Gastrocnemius medialis (tissue), 4 donors: ENCODE results near the gene DAGLB. TPM values are rescaled to one million over a fixed set of nuclear protein-coding genes. Genes with fewer than 3 reads are reported as not detected.
"Not testable (repeated sequence)": the region's sequence is repeated elsewhere in the genome, so short reads cannot be mapped to it uniquely, and the experiment has no call there.

Source experiments
- ATAC-seq, 2 donors: fragments of 150-250 bp; one replicate each; pipeline ENCODE4 v1.9.1; 2016
- DNase-seq, 2 donors: peaks; one replicate each; pipeline ENCODE4 v3.0.0-alpha.2; 2019
- H3K27ac ChIP-seq, 4 donors: fragments of 200-600 bp; sonication (generic); 1 replicate in 1 of 4; 2 replicates in 3 of 4; pipeline ENCODE4 v1.5.1; 2016 to 2018; ENCODE audit warnings: mild to moderate bottlenecking in 2 of 4, moderate library complexity in 1 of 4
- H3K27me3 ChIP-seq, 3 donors: fragments of 200-600 bp; sonication (generic) in 2 of 3; 1 replicate in 1 of 3; 2 replicates in 2 of 3; pipeline versions ENCODE4 v1.5.1 to v1.6.0; 2016 to 2019; ENCODE audit warnings: mild to moderate bottlenecking in 1 of 3, moderate library complexity in 1 of 3
- H3K36me3 ChIP-seq, 2 donors: fragments of 200-600 bp; sonication (generic) in 1 of 2; one replicate each; pipeline ENCODE4 v1.5.1; 2017 to 2018
- H3K4me1 ChIP-seq, 2 donors: fragments of 200-600 bp; sonication (generic) in 1 of 2; one replicate each; pipeline ENCODE4 v1.5.1; 2016 to 2017; ENCODE audit warnings: mild to moderate bottlenecking in 2 of 2
- H3K4me3 ChIP-seq, 4 donors: fragments of 200-600 bp; sonication (generic) in 3 of 4; 1 replicate in 1 of 4; 2 replicates in 3 of 4; pipeline ENCODE4 v1.5.1; 2016 to 2019; ENCODE audit warnings: mild to moderate bottlenecking in 2 of 4
- H3K9me3 ChIP-seq, 3 donors: fragments of 200-600 bp; sonication (generic) in 2 of 3; 1 replicate in 1 of 3; 2 replicates in 2 of 3; pipeline ENCODE4 v1.5.1; 2016 to 2019
- CTCF ChIP-seq, 5 experiments: fragments of 450-650 bp in 3 of 5; fragments of 200-600 bp in 2 of 5; sonication (generic) in 2 of 5; IDR thresholded peaks in 4 of 5; conservative IDR thresholded peaks in 1 of 5; 1 replicate in 4 of 5; 2 replicates in 1 of 5; pipeline ENCODE4 v1.5.1; 2016 to 2019; ENCODE audit warnings: antibody characterized with exemption in 5 of 5, mild to moderate bottlenecking in 3 of 5, moderate library complexity in 3 of 5
- POLR2A ChIP-seq, 2 donors: fragments of 450-650 bp; IDR thresholded peaks; one replicate each; pipeline ENCODE4 v1.6.1; 2017; ENCODE audit warnings: antibody characterized with exemption in 2 of 2, mild to moderate bottlenecking in 2 of 2, moderate library complexity in 2 of 2
- in situ Hi-C, 4 donors: fragments of 200-750 bp; cut with MboI; loops; one replicate each; pipeline versions ENCODE4 v1.15.0 to v1.8.0; 2017; ENCODE audit warnings: low sequenced_read_pairs in 4 of 4
- intact Hi-C: fragments of 100-400 bp; cut with DNase I; formaldehyde crosslinking; loops from one replicate; pipeline ENCODE4 v1.15.1; 2023; ENCODE audit warnings: low total_unique reads
- total RNA-seq, 4 donors: library from RNA; depleted of rRNA; stranded (reverse); fragments of >200 nt; gene quantifications; one replicate each; pipeline versions ENCODE4 v1.1.0 to v1.2.3, GENCODE V29; 2016

The DAGLB gene
- total RNA-seq, 4 donors from 2014 or later, result 11.7 to 24.0 (median 16.1) TPM

DNA sequence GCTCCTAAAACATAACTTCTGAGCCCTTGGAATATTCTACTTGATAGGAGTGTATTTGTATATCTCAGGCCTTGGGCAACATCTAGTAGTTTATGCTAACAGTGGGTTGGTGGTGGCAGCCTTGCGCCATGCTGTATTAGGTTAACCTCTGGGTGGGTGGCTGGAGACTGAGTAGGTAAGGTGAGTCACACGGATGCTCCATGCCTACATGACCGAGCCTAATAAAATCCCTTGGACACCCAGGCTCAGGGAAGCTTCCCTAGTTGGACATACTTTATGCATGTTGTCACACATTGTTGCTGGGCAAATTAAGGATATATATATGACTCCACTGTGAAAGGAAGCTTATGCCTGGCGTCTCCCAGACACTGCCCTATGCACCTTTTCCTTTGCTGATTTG is 6.0 kb upstream of the DAGLB start:
- H3K9me3 ChIP-seq, result no peaks in the 10 kb centered on the region
- ATAC-seq, result no peak
- in situ Hi-C loops, result no loop called here

DNA sequence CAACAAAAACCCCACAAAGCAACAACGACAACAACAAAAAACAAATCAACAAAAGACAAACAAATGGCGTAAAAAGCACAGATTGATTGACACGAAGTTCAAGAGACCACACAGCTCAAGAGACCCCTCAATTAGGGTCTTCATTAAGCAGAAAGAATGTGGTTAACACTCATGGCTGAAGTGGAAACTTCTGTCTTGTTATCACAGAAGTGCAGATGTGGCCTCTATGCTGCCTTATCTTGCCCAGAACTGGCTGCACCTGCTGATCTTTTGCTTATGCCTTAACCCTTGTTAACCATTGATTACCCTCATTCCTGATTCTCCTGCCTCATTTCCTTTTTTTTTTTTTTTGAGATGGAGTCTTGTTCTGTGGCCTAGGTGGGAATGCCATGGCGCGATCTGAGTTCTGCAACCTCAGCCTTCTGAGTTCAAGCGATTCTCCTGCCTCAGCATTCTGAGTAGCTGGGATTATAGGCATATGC is 3.5 kb upstream of the DAGLB start:
- H3K36me3 ChIP-seq, result no peaks in the 10 kb centered on the region
- in situ Hi-C loops, result no loop called here
- no peak overlapping the region for H3K27ac ChIP-seq
- peaks cover 7 to 8% of the 10 kb centered on the region in 2 donors for H3K4me1 ChIP-seq
- no peak for TF ChIP-seq POLR2A (IDR thresholded peaks at IDR 0.05)
- TF ChIP-seq CTCF (IDR thresholded peaks at IDR 0.05 in 4 of 5, conservative IDR thresholded peaks at IDR 0.05 in 1 of 5), result no peak
- H3K9me3 ChIP-seq, result no peaks in the 10 kb centered on the region
- no peaks in the 10 kb centered on the region for H3K27me3 ChIP-seq
- DNase-seq, result no peak
- no peak overlapping the region for H3K4me3 ChIP-seq
- no peak for ATAC-seq
- intact Hi-C loops, result no loop called here

More for the DNA sequence above, 6.0 kb upstream of the DAGLB start:
- no peaks in the 10 kb centered on the region for H3K4me1 ChIP-seq
- H3K27ac ChIP-seq, result no peak overlapping the region
- H3K27me3 ChIP-seq, result no peaks in the 10 kb centered on the region
- DNase-seq, result no peak
- TF ChIP-seq POLR2A (IDR thresholded peaks at IDR 0.05) (no peak), CTCF (IDR thresholded peaks at IDR 0.05 in 4 of 5, conservative IDR thresholded peaks at IDR 0.05 in 1 of 5) (no peak)
- no peaks in the 10 kb centered on the region for H3K36me3 ChIP-seq
- no peak overlapping the region for H3K4me3 ChIP-seq
- intact Hi-C loops, result no loop called here

GRCh38 chr7:6450591-6450990 is 2.8 kb upstream of the DAGLB start:
- H3K36me3 ChIP-seq, ATAC-seq, H3K4me3 ChIP-seq, in situ Hi-C loops, H3K27me3 ChIP-seq, DNase-seq, H3K9me3 ChIP-seq, H3K27ac ChIP-seq, intact Hi-C loops: not testable (repeated sequence)
- H3K4me1 ChIP-seq, result peaks cover 8 to 13% of the 10 kb centered on the region in 2 donors

DNA sequence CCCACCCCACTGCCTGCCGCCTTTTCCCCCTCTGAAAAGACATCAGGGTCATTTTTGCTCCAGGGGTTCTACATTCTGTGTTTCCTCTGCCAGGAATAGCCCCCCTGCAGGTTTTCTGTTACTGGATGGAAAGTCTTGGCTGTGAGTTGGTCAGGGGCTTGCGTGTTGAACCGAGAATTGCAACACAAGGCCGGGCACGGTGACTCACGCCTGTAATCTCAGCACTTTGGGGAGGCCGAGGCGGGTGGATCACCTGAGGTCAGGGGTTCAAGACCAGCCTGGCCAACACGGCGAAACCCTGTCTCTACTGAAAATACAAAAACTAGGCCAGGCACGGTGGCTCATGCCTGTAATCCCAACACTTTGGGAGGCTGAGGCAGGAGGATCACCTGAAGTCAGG is 2.1 kb upstream of the DAGLB start:
- H3K27me3 ChIP-seq, ATAC-seq, H3K4me3 ChIP-seq, H3K9me3 ChIP-seq, DNase-seq, H3K36me3 ChIP-seq, in situ Hi-C loops, H3K27ac ChIP-seq: not testable (repeated sequence)
- intact Hi-C loops, result loop anchor here (10.0 kb wide), 1 partner anchor 1115 kb away; the partner anchor contains the start of gene MIOS
- peaks cover 15 to 20% of the 10 kb centered on the region in 2 donors for H3K4me1 ChIP-seq

DNA sequence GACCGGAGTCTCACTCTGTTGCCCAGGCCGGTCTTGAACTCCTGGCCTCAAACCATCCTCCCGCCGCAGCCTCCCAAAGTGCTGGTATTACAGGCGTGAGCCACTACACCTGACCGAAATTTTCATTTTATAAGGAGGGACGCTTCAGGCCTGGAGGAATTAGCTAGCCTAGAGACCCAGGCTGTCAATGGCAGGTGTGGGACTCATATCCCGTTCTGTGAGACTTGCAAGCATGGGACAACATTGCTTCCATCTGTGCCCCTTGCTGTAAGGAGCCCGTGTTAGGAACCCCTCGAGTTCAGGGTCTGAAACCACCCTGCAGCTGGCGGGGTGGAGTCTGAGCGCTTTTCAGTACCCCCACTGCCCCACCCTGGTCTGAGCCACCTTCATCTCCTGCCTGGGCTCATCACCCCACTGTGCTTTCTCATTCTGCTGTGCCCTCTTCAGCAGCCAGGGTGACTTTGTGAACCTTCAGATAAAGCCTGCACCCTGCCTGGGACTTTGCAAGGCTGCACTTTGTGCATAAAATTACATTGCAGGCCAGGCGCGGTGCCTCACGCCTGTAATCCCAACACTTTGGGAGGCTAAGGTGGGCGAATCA is 1.3 kb upstream of the DAGLB start:
- in situ Hi-C loops, result no loop called here
- peak overlapping the region; percentile 93 to 98 (median 97) for H3K27ac ChIP-seq

More for the DNA sequence above, 1.3 kb upstream of the DAGLB start:
- TF ChIP-seq POLR2A (IDR thresholded peaks at IDR 0.05) (no peak), CTCF (IDR thresholded peaks at IDR 0.05 in 4 of 5, conservative IDR thresholded peaks at IDR 0.05 in 1 of 5) (no peak)
- Histone ChIP-seq H3K9me3 (no peaks in the 10 kb centered on the region), H3K36me3 (peaks cover 0 to 16% of the 10 kb centered on the region in 2 donors), H3K4me3 (no peak overlapping the region), H3K27me3 (no peaks in the 10 kb centered on the region), H3K4me1 (peaks cover 24 to 28% of the 10 kb centered on the region in 2 donors)
- intact Hi-C loops, result loop anchor here (1.0 to 10.0 kb wide), 2 partner anchors 32 to 1116 kb away; partner anchors contain the start of gene MIOS
- ATAC-seq, result no peak
- DNase-seq, result no peak
